Duodenal mucosa (tissue), 2 donors: ENCODE data around the gene TBC1D3D.
"Not testable (repeated sequence)": the region's sequence is repeated elsewhere in the genome, so short reads cannot be mapped to it uniquely, and the experiment has no call there.

Experiments used
- H3K27ac ChIP-seq: one replicate; pipeline ENCODE4 v1.7.0; 2013; ENCODE audit warnings: low read depth, low read length
- H3K27me3 ChIP-seq, 2 donors: one replicate each; pipeline ENCODE4 v1.7.0; 2013; ENCODE audit warnings: low read length in 2 of 2, control low read depth in 1 of 2; ENCODE audit not compliant: insufficient read depth in 2 of 2, control insufficient read depth in 1 of 2
- H3K36me3 ChIP-seq, 2 donors: one replicate each; pipeline ENCODE4 v1.7.0; 2013; ENCODE audit warnings: low read length in 2 of 2, control low read depth in 1 of 2; ENCODE audit not compliant: insufficient read depth in 2 of 2, control insufficient read depth in 1 of 2
- H3K4me1 ChIP-seq, 2 donors: one replicate each; pipeline ENCODE4 v1.7.0; 2013; ENCODE audit warnings: low read length in 2 of 2, control low read depth in 1 of 2; ENCODE audit not compliant: insufficient read depth in 2 of 2, control insufficient read depth in 1 of 2
- H3K4me3 ChIP-seq, 2 donors: one replicate each; pipeline ENCODE4 v1.7.0; 2013; ENCODE audit warnings: low read length in 2 of 2, low read depth in 1 of 2
- H3K9ac ChIP-seq, 2 donors: one replicate each; pipeline ENCODE4 v1.7.0; 2013; ENCODE audit warnings: low read length in 2 of 2, low read depth in 1 of 2
- H3K9me3 ChIP-seq, 2 donors: one replicate each; pipeline ENCODE4 v1.7.0; 2013; ENCODE audit warnings: low read length in 2 of 2, control low read depth in 1 of 2; ENCODE audit not compliant: control insufficient read depth in 1 of 2

The TBC1D3D gene

DNA sequence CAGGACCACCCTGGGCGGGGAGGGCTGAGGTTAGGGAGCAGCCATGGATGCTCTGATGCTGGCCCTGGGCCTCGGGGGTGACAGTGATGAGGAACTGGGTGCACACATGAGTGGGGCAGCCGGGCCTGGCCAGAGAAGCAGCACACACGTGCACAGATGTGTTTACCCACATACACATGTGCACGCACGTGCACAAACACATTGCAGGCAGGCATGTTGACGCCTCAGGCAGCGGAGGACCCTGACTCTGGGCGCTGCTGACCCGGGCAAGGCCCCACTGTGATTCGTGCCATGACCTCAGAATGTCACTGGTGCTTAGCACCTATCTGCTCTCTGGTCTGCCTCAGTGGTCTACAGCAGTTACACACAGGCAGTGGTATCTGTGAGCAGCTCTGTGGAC lies at the start of gene TBC1D3D:
Gene TBC1D3D, plus strand, starts transcription at position 301 of the 400 bp plus-strand sequence. CDS start 1,585 bp downstream, outside the sequence.
- not testable (repeated sequence) for H3K9ac ChIP-seq, H3K4me3 ChIP-seq, H3K9me3 ChIP-seq, H3K36me3 ChIP-seq, H3K27me3 ChIP-seq, H3K4me1 ChIP-seq, H3K27ac ChIP-seq

GRCh38 chr17:37988960-37989359 lies 14.8 kb upstream of the TBC1D3D start, which contains the start of gene TBC1D3L:
Gene TBC1D3L (minus strand): TSS chr17:37989060. CDS start chr17:37987520, 1,540 bp downstream.
- not testable (repeated sequence) for H3K4me1 ChIP-seq, H3K27ac ChIP-seq, H3K36me3 ChIP-seq, H3K9me3 ChIP-seq, H3K9ac ChIP-seq, H3K27me3 ChIP-seq, H3K4me3 ChIP-seq
